HCT116 (cell line): ENCODE data around the gene OOSP1. TPM values are rescaled to one million over a fixed set of nuclear protein-coding genes. Genes with fewer than 3 reads are reported as not detected.

Source experiments
- ATAC-seq: fragments of 200-7000 bp; cut with Tn5 transposase; 2 replicates; pipeline ENCODE4 v1.9.1; 2020; ENCODE audit warnings: mild to moderate bottlenecking, moderate library complexity
- BruUV-seq: library from RNA; stranded (reverse); fragments of 400-500 nt; replicated peaks from 2 replicates; lab custom pipeline; 2021; lab: Mats Ljungman, UMichigan
- CTCF ChIA-PET: fragments of 300-600 bp; sonication (Branson Sonifier 250); formaldehyde crosslinking; loops from one replicate; lab custom pipeline; 2021; ENCODE audit warnings: antibody characterized with exemption; lab: Charles Lee
- POLR2A ChIA-PET: fragments of 300-600, 350-600 bp; sonication (Branson Sonifier 250); formaldehyde crosslinking; loops from one replicate; lab custom pipeline; 2021; ENCODE audit warnings: antibody characterized with exemption; lab: Charles Lee
- RAD21 ChIA-PET, 2 experiments: fragments of 300-600 bp; sonication (Branson Sonifier 250); formaldehyde crosslinking; loops; one replicate each; lab custom pipeline; 2023; ENCODE audit warnings: low total read pairs in 2 of 2; ENCODE audit not compliant: uncharacterized antibody in 2 of 2, unreplicated experiment in 2 of 2, low non-redundant PET in 1 of 2; lab: Charles Lee
- DNase-seq: peaks from one replicate; pipeline ENCODE4 v3.0.0-alpha.2; 2010; ENCODE audit warnings: low read depth, low spot score
- H2AFZ ChIP-seq: fragments of 200-600 bp; shearing (Covaris generic), sonication (generic); 2 replicates; pipeline ENCODE4 v1.6.1; 2017; ENCODE audit warnings: low read depth, mixed run types, mixed read lengths, antibody characterized with exemption, low read length; ENCODE audit not compliant: poor library complexity, severe bottlenecking
- H3K27ac ChIP-seq: 2 replicates; pipeline ENCODE4 v1.5.1; 2012; ENCODE audit warnings: low read depth, low read length
- H3K27me3 ChIP-seq: fragments of 200-600 bp; sonication (generic); 2 replicates; pipeline ENCODE4 v1.6.1; 2016; ENCODE audit warnings: mixed run types, low read length, mixed read lengths; ENCODE audit not compliant: insufficient read depth
- H3K36me3 ChIP-seq, 2 experiments: fragments of 200-500 bp in 1 of 2; fragments of 200-600 bp in 1 of 2; sonication (Bioruptor generic) in 1 of 2; sonication (generic) in 1 of 2; 2 replicates each; pipeline versions ENCODE4 v1.5.1 to v1.6.1; 2014 to 2016; ENCODE audit warnings: low read length in 2 of 2, inconsistent platforms in 1 of 2, mixed read lengths in 1 of 2, mixed run types in 1 of 2; ENCODE audit not compliant: insufficient read depth in 2 of 2, control insufficient read depth in 1 of 2
- H3K4me1 ChIP-seq, 2 experiments: fragments of 200-600 bp in 1 of 2; sonication (generic) in 1 of 2; 2 replicates each; pipeline versions ENCODE4 v1.5.1 to v1.6.1; 2012 to 2017; ENCODE audit warnings: low read length in 2 of 2, inconsistent platforms in 1 of 2, mild to moderate bottlenecking in 1 of 2, mixed read lengths in 1 of 2, mixed run types in 1 of 2, moderate library complexity in 1 of 2; ENCODE audit not compliant: insufficient read depth in 2 of 2, control insufficient read depth in 1 of 2
- H3K4me2 ChIP-seq: fragments of 200-600 bp; sonication (generic); 2 replicates; pipeline ENCODE4 v1.6.1; 2017; ENCODE audit warnings: mixed run types, low read length, mixed read lengths
- H3K4me3 ChIP-seq, 2 experiments: fragments of 200-600 bp in 1 of 2; sonication (generic) in 1 of 2; replicated peaks in 1 of 2; 2 replicates each; pipeline ENCODE4 v1.5.1; 2011 to 2016; ENCODE audit warnings: low read length in 2 of 2, control low read depth in 1 of 2, low read depth in 1 of 2, mild to moderate bottlenecking in 1 of 2, mixed read lengths in 1 of 2, mixed run types in 1 of 2
- H3K79me2 ChIP-seq: fragments of 200-600 bp; sonication (generic); 2 replicates; pipeline ENCODE4 v1.6.1; 2017; ENCODE audit warnings: mild to moderate bottlenecking, mixed run types, low read length, moderate library complexity, mixed read lengths; ENCODE audit not compliant: insufficient read depth
- H3K9ac ChIP-seq: fragments of 200-600 bp; sonication (generic); 2 replicates; pipeline ENCODE4 v1.6.1; 2016; ENCODE audit warnings: low read length, mixed read lengths
- H3K9me2 ChIP-seq: fragments of 200-600 bp; sonication (generic), shearing (Covaris generic); 2 replicates; pipeline ENCODE4 v1.6.1; 2017; ENCODE audit warnings: mixed run types, mild to moderate bottlenecking, moderate library complexity; ENCODE audit not compliant: insufficient read depth
- H3K9me3 ChIP-seq, 2 experiments: fragments of 200-500 bp in 1 of 2; fragments of 200-600 bp in 1 of 2; sonication (Bioruptor generic) in 1 of 2; sonication (generic) in 1 of 2; 2 replicates each; pipeline ENCODE4 v1.6.1; 2014 to 2017; ENCODE audit warnings: low read length in 2 of 2, mixed read lengths in 2 of 2, inconsistent platforms in 1 of 2, low read depth in 1 of 2, mild to moderate bottlenecking in 1 of 2, mixed run types in 1 of 2, moderate library complexity in 1 of 2; ENCODE audit not compliant: control insufficient read depth in 1 of 2, insufficient read depth in 1 of 2
- H4K20me1 ChIP-seq: fragments of 200-600 bp; sonication (generic), shearing (Covaris generic); 2 replicates; pipeline ENCODE4 v1.6.1; 2017; ENCODE audit warnings: mixed run types, mild to moderate bottlenecking, moderate library complexity; ENCODE audit not compliant: insufficient read depth
- CBX3 ChIP-seq: IDR thresholded peaks from 2 replicates; pipeline ENCODE4 v1.6.1; 2012; ENCODE audit warnings: low read depth
- CEBPB ChIP-seq: IDR thresholded peaks from 2 replicates; pipeline ENCODE4 v1.6.1; 2012; ENCODE audit warnings: low read depth
- CTCF ChIP-seq, 3 experiments: fragments of 200-600 bp in 1 of 3; sonication (generic) in 1 of 3; IDR thresholded peaks in 2 of 3; conservative IDR thresholded peaks in 1 of 3; 2 replicates each; pipeline ENCODE4 v1.5.1; 2012 to 2017; ENCODE audit warnings: low read depth in 2 of 3, low read length in 2 of 3, antibody characterized with exemption in 1 of 3, borderline replicate concordance in 1 of 3, control low read depth in 1 of 3, mild to moderate bottlenecking in 1 of 3, mixed read lengths in 1 of 3, mixed run types in 1 of 3, moderate library complexity in 1 of 3; ENCODE audit not compliant: insufficient read depth in 1 of 3
- ELF1 ChIP-seq: IDR thresholded peaks from 2 replicates; pipeline ENCODE4 v1.6.1; 2012; ENCODE audit warnings: low read depth, borderline replicate concordance
- EZH2 ChIP-seq: fragments of 200-600 bp; sonication (generic); IDR thresholded peaks from 2 replicates; pipeline ENCODE4 v1.6.1; 2017; ENCODE audit warnings: antibody characterized with exemption, mixed run types
- JUND ChIP-seq: IDR thresholded peaks from 2 replicates; pipeline ENCODE4 v1.6.1; 2012
- MAX ChIP-seq: IDR thresholded peaks from 2 replicates; pipeline ENCODE4 v1.6.1; 2012
- POLR2A ChIP-seq: IDR thresholded peaks from 2 replicates; pipeline ENCODE4 v1.7.0; 2011; ENCODE audit warnings: borderline replicate concordance; ENCODE audit not compliant: insufficient read depth, insufficient read length; ENCODE audit errors: extremely low read depth
- POLR2AphosphoS5 ChIP-seq: IDR thresholded peaks from 2 replicates; pipeline ENCODE4 v1.6.1; 2011; ENCODE audit warnings: mild to moderate bottlenecking, low read depth, low read length, moderate library complexity
- RAD21 ChIP-seq: IDR thresholded peaks from 2 replicates; pipeline ENCODE4 v1.6.1; 2012; ENCODE audit warnings: low read depth, mild to moderate bottlenecking
- REST ChIP-seq: IDR thresholded peaks from 2 replicates; pipeline ENCODE4 v1.6.1; 2012; ENCODE audit warnings: low read depth
- SP1 ChIP-seq: IDR thresholded peaks from 2 replicates; pipeline ENCODE4 v1.6.1; 2012; ENCODE audit warnings: low read depth
- SRF ChIP-seq: IDR thresholded peaks from 2 replicates; pipeline ENCODE4 v1.6.1; 2012; ENCODE audit warnings: low read depth
- TCF7L2 ChIP-seq: IDR thresholded peaks from 2 replicates; pipeline ENCODE4 v1.7.0; 2011; ENCODE audit warnings: borderline replicate concordance, inconsistent platforms; ENCODE audit not compliant: insufficient read depth, insufficient read length; ENCODE audit errors: extremely low read depth
- ZFX ChIP-seq: fragments of 450-650 bp; IDR thresholded peaks from 2 replicates; pipeline ENCODE4 v1.6.1; 2017
- intact Hi-C: fragments of 100-400 bp; cut with micrococcal nuclease; formaldehyde crosslinking; loops from 2 replicates; pipeline ENCODE4 v1.10.0; 2022
- total RNA-seq: library from RNA; stranded (reverse); gene quantifications from one replicate; pipeline ENCODE4 v1.2.1, GENCODE V29; 2021; ENCODE audit not compliant: unreplicated experiment

The OOSP1 gene
- total RNA-seq, 1 experiment from 2014 or later, result not detected

- no peaks in the 10 kb centered on the region for H3K4me1 ChIP-seq
- TF ChIP-seq ZFX (no peak), POLR2A (no peak), REST (no peak), ELF1 (no peak), SRF (no peak), MAX (no peak), SP1 (no peak), POLR2AphosphoS5 (no peak), RAD21 (no peak), CBX3 (no peak), TCF7L2 (no peak), EZH2 (no peak), CEBPB (no peak), JUND (no peak), CTCF (IDR thresholded peaks at IDR 0.05 in 2 of 3, conservative IDR thresholded peaks at IDR 0.05 in 1 of 3; ENCODE audit: borderline replicate concordance in 1 of 3, insufficient read depth in 1 of 3, low read depth in 2 of 3, low read length in 2 of 3) (no peak)
- TF ChIP-seq, all 23 proteins: peak for 0
- intact Hi-C loops, result no loop called here
- H4K20me1 ChIP-seq, result no peaks in the 10 kb centered on the region
- ChIA-PET CTCF (no interaction called here), POLR2A (no interaction called here), RAD21 (no interaction called here)
- H3K27me3 ChIP-seq, result no peaks in the 10 kb centered on the region
- no peaks in the 10 kb centered on the region for H3K36me3 ChIP-seq
- no TSS peak for BruUV-seq
- no peaks in the 10 kb centered on the region for H3K79me2 ChIP-seq
- no peaks in the 10 kb centered on the region for H3K9me3 ChIP-seq
- H3K4me2 ChIP-seq, result no peak overlapping the region
- no peak overlapping the region for H3K9ac ChIP-seq
- no peak overlapping the region for H2AFZ ChIP-seq
- H3K4me3 ChIP-seq, result no peak overlapping the region
- no peak for DNase-seq
- H3K9me2 ChIP-seq, result no peaks in the 10 kb centered on the region
- ATAC-seq, result no peak
- no peak overlapping the region for H3K27ac ChIP-seq
These were observed 46.1 kb downstream of the OOSP1 start for GRCh38 chr11:59984368-59984767.
